Neural cell (in vitro differentiated cells): ENCODE results near the gene ABHD13.

Experiments
- CTCF ChIP-seq: fragments of 450-650 bp; IDR thresholded peaks from 2 replicates; pipeline ENCODE4 v1.5.1; 2014; ENCODE audit warnings: antibody characterized with exemption, mild to moderate bottlenecking, moderate library complexity; ENCODE audit not compliant: poor library complexity, severe bottlenecking
- EP300 ChIP-seq: fragments of 450-650 bp; conservative IDR thresholded peaks from 2 replicates; pipeline ENCODE4 v1.6.1; 2014; ENCODE audit warnings: antibody characterized with exemption, mild to moderate bottlenecking, moderate library complexity; ENCODE audit not compliant: poor library complexity, severe bottlenecking
- POLR2AphosphoS5 ChIP-seq: IDR thresholded peaks from 2 replicates; pipeline ENCODE4 v1.6.1; 2012

- no peak for TF ChIP-seq POLR2AphosphoS5
- no peak for TF ChIP-seq CTCF
- TF ChIP-seq EP300 = no peak
Measured at GRCh38 chr13:108185223-108185622, 33.0 kb upstream of the ABHD13 start.
